MCF 10A (cell line): ENCODE data around the gene PIK3R3. TPM values are rescaled to one million over a fixed set of nuclear protein-coding genes. Genes with fewer than 3 reads are reported as not detected.

Experiments used
- BruUV-seq: library from RNA; stranded (reverse); fragments of 400-500 nt; replicated peaks from 2 replicates; lab custom pipeline; 2021; lab: Mats Ljungman, UMichigan
- CTCF ChIA-PET: fragments of 300-600 bp; sonication (Branson Sonifier 250); formaldehyde crosslinking; extraction: SDS; loops from one replicate; lab custom pipeline; 2021; ENCODE audit warnings: antibody characterized with exemption, inconsistent platforms; lab: Yijun Ruan, JAX
- POLR2A ChIA-PET: fragments of 300-600, 350-650 bp; sonication (Branson Sonifier 250); formaldehyde crosslinking; extraction: SDS; loops from one replicate; lab custom pipeline; 2020; ENCODE audit warnings: antibody characterized with exemption, inconsistent platforms; lab: Yijun Ruan, JAX
- DNase-seq: peaks from one replicate; pipeline ENCODE4 v3.0.0-alpha.2; 2018; ENCODE audit not compliant: unreplicated experiment
- H3K27ac Mint-ChIP-seq: one replicate; pipeline ENCODE4 v1.8.0; 2022; ENCODE audit warnings: mild to moderate bottlenecking, low read depth, mixed read lengths; ENCODE audit not compliant: unreplicated experiment
- H3K27me3 Mint-ChIP-seq: one replicate; pipeline ENCODE4 v1.8.0; 2022; ENCODE audit warnings: mixed read lengths; ENCODE audit not compliant: insufficient read depth, unreplicated experiment
- H3K36me3 Mint-ChIP-seq: one replicate; pipeline ENCODE4 v1.8.0; 2022; ENCODE audit warnings: mild to moderate bottlenecking, moderate library complexity, mixed read lengths; ENCODE audit not compliant: insufficient read depth, unreplicated experiment
- H3K4me1 Mint-ChIP-seq: one replicate; pipeline ENCODE4 v1.8.0; 2022; ENCODE audit warnings: mixed read lengths; ENCODE audit not compliant: insufficient read depth, unreplicated experiment
- H3K4me3 Mint-ChIP-seq: one replicate; pipeline ENCODE4 v1.8.0; 2022; ENCODE audit warnings: mild to moderate bottlenecking, moderate library complexity, mixed read lengths; ENCODE audit not compliant: unreplicated experiment
- H3K9me3 Mint-ChIP-seq: one replicate; pipeline ENCODE4 v1.8.0; 2022; ENCODE audit warnings: mixed read lengths; ENCODE audit not compliant: unreplicated experiment
- intact Hi-C: fragments of 100-400 bp; cut with micrococcal nuclease; formaldehyde crosslinking; loops from 2 replicates; pipeline ENCODE4 v1.14.1; 2022
- total RNA-seq: library from RNA; stranded (reverse); gene quantifications from 2 replicates; pipeline ENCODE4 v1.2.3, GENCODE V29; 2022
- TF ChIP-seq, protein P1 (sequence below): fragments of 200-600 bp; IDR thresholded peaks from one replicate; pipeline ENCODE4 v1.8.0; 2022; ENCODE audit warnings: antibody characterized with exemption, mild to moderate bottlenecking; ENCODE audit not compliant: unreplicated experiment

Gene PIK3R3
- total RNA-seq, 1 experiment from 2014 or later, result 9.3 TPM

DNA sequence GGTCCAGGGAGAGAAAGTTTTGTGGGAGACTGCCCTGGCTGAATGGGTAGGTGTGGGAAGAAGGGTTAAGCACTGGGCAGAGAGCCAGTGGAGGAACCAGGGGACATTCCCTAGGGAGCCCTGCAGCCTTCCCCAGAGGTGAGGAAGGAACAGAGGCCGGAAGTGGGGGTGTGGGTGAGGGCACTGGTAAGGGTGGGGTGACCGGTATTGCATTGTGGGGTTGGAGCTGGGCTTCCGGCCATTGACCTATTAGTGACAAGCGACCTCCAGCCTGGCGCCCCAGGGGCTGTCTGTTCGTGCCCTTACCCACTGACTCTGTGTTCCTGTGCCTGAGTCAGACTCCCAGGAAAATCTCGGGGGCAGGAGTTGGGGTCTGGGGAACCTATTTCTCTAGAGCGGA lies 38.9 kb upstream of the PIK3R3 start:
- DNase-seq, result peak; percentile 81
- POLR2A ChIA-PET, result interaction anchor here (1.3 kb wide), 1 partner anchor 28 kb away, joined by 5 read pairs; no protein-coding TSS in a partner anchor
- no TSS peak for BruUV-seq
- Mint-ChIP-seq H3K9me3 (no peaks in the 10 kb centered on the region), H3K27me3 (no peaks in the 10 kb centered on the region), H3K36me3 (no peaks in the 10 kb centered on the region), H3K4me1 (peaks cover 17% of the 10 kb centered on the region), H3K27ac (no peak overlapping the region), H3K4me3 (no peak overlapping the region)
- intact Hi-C loops, result loop anchor here (10.0 kb wide), 1 partner anchor 287 kb away; no protein-coding TSS in a partner anchor
- TF ChIP-seq, protein P1, sequence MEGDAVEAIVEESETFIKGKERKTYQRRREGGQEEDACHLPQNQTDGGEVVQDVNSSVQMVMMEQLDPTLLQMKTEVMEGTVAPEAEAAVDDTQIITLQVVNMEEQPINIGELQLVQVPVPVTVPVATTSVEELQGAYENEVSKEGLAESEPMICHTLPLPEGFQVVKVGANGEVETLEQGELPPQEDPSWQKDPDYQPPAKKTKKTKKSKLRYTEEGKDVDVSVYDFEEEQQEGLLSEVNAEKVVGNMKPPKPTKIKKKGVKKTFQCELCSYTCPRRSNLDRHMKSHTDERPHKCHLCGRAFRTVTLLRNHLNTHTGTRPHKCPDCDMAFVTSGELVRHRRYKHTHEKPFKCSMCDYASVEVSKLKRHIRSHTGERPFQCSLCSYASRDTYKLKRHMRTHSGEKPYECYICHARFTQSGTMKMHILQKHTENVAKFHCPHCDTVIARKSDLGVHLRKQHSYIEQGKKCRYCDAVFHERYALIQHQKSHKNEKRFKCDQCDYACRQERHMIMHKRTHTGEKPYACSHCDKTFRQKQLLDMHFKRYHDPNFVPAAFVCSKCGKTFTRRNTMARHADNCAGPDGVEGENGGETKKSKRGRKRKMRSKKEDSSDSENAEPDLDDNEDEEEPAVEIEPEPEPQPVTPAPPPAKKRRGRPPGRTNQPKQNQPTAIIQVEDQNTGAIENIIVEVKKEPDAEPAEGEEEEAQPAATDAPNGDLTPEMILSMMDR, result no peak
- CTCF ChIA-PET, result interaction anchor here (0.8 to 1.7 kb wide), 6 partner anchors 8 to 135 kb away, joined by 3 to 5 read pairs (median 4); no protein-coding TSS in a partner anchor

DNA sequence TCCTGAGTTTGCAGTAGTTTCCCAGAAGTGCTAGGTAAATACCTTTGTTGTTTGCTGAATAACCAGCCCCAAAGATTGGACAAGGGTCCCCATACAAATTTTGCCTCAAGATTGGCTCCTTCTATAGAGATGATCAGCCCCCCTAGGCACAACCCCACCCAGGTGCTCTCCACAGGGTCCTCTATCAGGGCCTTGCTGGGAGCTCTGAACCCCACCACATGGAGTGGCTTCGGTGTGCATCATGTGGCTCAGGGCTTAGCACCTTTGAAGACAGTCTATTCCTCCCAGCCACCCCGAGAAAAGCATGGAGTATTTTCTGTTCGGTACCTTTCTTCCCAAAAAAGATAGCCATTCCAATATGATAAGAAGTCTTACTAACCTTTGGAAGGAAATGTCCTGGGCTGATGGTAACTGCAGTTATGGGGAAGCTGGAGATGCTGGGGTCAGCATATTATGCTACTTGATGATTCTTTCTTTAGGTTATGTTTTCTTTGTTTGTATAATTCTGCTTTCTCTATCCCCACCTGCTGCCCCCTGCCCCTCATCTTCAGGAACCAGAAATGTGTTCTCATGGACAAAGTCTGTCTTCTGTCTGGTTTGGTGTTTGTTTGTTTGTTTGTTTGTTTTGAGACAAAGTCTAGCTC lies 37.5 kb upstream of the PIK3R3 start:
- Mint-ChIP-seq H3K9me3 (no peaks in the 10 kb centered on the region), H3K36me3 (no peaks in the 10 kb centered on the region), H3K27ac (no peak overlapping the region), H3K27me3 (no peaks in the 10 kb centered on the region), H3K4me1 (peaks cover 17% of the 10 kb centered on the region), H3K4me3 (no peak overlapping the region)
- BruUV-seq, result no TSS peak
- POLR2A ChIA-PET, result interaction anchor here (0.7 kb wide), 1 partner anchor 19 kb away, joined by 4 read pairs; no protein-coding TSS in a partner anchor
- no peak for DNase-seq
- CTCF ChIA-PET, result interaction anchor here (0.6 to 1.4 kb wide), 5 partner anchors 9 to 134 kb away, joined by 3 to 5 read pairs (median 4); no protein-coding TSS in a partner anchor
- TF ChIP-seq, protein P1, result no peak
- intact Hi-C loops, result loop anchor here (10.0 kb wide), 1 partner anchor 285 kb away; no protein-coding TSS in a partner anchor

DNA sequence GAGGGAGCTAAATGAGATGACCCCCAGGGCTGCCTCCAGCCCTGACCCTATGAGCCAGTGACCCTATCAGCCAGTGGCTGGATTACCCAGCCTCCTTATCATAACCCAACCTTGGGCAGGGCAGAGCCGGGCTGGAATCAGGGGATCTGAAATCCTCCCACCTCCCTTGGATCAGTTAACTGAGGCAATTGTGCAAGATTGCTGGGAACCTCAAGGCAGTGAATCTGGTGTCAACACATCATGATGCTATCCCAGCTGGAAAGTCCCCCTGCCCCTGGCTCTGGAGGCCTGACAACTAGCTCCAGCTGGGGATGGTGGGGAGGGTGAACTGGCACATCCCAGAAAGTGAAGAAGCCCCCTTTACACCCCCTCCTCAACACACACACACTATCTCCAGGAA lies 36.0 kb upstream of the PIK3R3 start:
- Mint-ChIP-seq H3K27ac (no peak overlapping the region), H3K4me1 (peaks cover 17% of the 10 kb centered on the region), H3K4me3 (no peak overlapping the region), H3K9me3 (no peaks in the 10 kb centered on the region), H3K27me3 (no peaks in the 10 kb centered on the region), H3K36me3 (no peaks in the 10 kb centered on the region)
- intact Hi-C loops, result no loop called here
- CTCF ChIA-PET, result interaction anchor here (0.6 to 1.5 kb wide), 8 partner anchors 11 to 658 kb away, joined by 3 to 5 read pairs (median 4); no protein-coding TSS in a partner anchor
- DNase-seq, result no peak
- TF ChIP-seq, protein P1, result no peak
- POLR2A ChIA-PET, result interaction anchor here (0.6 to 1.2 kb wide), 3 partner anchors 36 to 76 kb away, joined by 3 to 10 read pairs (median 3); partner anchors contain the start of gene PIK3R3
- no TSS peak for BruUV-seq
